ENCODE data around the gene C5orf15.

Gene C5orf15

DNA sequence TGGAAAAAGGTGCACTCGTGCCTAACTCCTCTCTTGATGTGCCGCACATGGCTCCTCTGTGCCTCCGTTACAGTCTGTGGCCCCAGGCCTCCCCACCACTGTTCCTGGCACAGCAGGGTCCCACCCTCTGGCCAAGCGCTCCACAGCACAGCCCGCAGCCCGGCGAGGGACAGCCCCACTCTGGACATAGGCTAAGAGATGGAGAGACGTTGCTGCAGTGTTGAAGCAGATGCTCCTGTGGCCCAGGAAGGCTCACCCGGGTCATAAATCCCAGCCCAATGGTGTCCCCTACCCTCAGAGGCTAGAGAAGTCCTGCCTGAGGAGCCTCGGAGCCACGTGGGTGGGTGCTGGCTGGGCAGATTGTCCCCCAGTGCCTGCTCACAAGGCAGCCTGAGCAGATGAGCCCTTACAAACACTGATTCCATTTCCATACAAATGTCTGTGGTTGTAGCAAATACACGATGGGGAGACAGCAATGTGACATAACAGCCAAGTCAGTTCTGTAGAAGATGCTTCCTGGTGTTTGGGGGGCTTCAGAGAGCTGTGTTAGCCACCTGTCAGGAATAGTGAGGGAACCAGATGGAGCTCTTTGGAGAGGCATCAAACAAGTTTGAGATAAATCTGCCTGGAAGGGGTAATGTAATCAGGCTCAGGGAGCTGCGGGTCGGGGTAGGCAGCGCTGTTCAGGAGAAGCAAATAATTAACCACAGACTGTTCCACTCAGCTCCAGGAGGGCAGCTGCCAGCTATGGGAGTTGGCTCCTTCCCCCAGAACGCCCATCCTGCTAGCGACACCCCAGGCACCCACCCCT, 41.7 kb downstream of the C5orf15 start:
- no peak for TF ChIP-seq CTCF (IDR thresholded peaks at IDR 0.05; ENCODE audit: low read depth, low read length)
- TF ChIP-seq EZH2phosphoT487 (IDR thresholded peaks at IDR 0.05; ENCODE audit: low read depth): no peak
- no peaks in the 10 kb centered on the region for H3K27me3 ChIP-seq (ENCODE audit: low read depth, low read length)

GRCh38 chr5:133925866-133926488, 42.4 kb downstream of the C5orf15 start:
- Histone ChIP-seq H3K27ac (ENCODE audit: low read length) (no peak overlapping the region), H4K20me1 (ENCODE audit: insufficient read depth, low read length) (no peaks in the 10 kb centered on the region), H3K79me2 (ENCODE audit: low read length) (no peaks in the 10 kb centered on the region), H3K4me3 (ENCODE audit: low read length) (no peak overlapping the region), H2AFZ (ENCODE audit: low read depth, low read length) (no peak overlapping the region), H3K4me1 (ENCODE audit: low read length) (peaks cover 35% of the 10 kb centered on the region), H3K4me2 (ENCODE audit: low read length) (no peak overlapping the region), H3K36me3 (replicated peaks; ENCODE audit: low read depth, low read length) (no peaks in the 10 kb centered on the region), H3K9me3 (ENCODE audit: insufficient read depth, low read length) (no peaks in the 10 kb centered on the region), H3K9ac (ENCODE audit: low read length) (no peak overlapping the region), H3K27me3 (ENCODE audit: low read depth, low read length) (no peaks in the 10 kb centered on the region)
- no peak for TF ChIP-seq EZH2phosphoT487 (IDR thresholded peaks at IDR 0.05; ENCODE audit: low read depth)
- TF ChIP-seq CTCF (IDR thresholded peaks at IDR 0.05; ENCODE audit: low read depth, low read length): no peak

More for the DNA sequence above, 41.7 kb downstream of the C5orf15 start:
- no peak overlapping the region for H3K9ac ChIP-seq (ENCODE audit: low read length)
- H3K27ac ChIP-seq (ENCODE audit: low read length): no peak overlapping the region
- H3K4me1 ChIP-seq (ENCODE audit: low read length): peaks cover 35% of the 10 kb centered on the region
- H3K79me2 ChIP-seq (ENCODE audit: low read length): no peaks in the 10 kb centered on the region
- no peak overlapping the region for H2AFZ ChIP-seq (ENCODE audit: low read depth, low read length)
- no peaks in the 10 kb centered on the region for H3K9me3 ChIP-seq (ENCODE audit: insufficient read depth, low read length)
- H3K4me2 ChIP-seq (ENCODE audit: low read length): no peak overlapping the region
- no peak overlapping the region for H3K4me3 ChIP-seq (ENCODE audit: low read length)
- no peaks in the 10 kb centered on the region for H3K36me3 ChIP-seq (replicated peaks; ENCODE audit: low read depth, low read length)
- H4K20me1 ChIP-seq (ENCODE audit: insufficient read depth, low read length): no peaks in the 10 kb centered on the region

GRCh38 chr5:133925269-133925668, 43.2 kb downstream of the C5orf15 start:
- no peak overlapping the region for H2AFZ ChIP-seq (ENCODE audit: low read depth, low read length)
- H3K4me1 ChIP-seq (ENCODE audit: low read length): peaks cover 31% of the 10 kb centered on the region
- H3K27ac ChIP-seq (ENCODE audit: low read length): no peak overlapping the region
- H3K36me3 ChIP-seq (replicated peaks; ENCODE audit: low read depth, low read length): no peaks in the 10 kb centered on the region
- H3K27me3 ChIP-seq (ENCODE audit: low read depth, low read length): no peaks in the 10 kb centered on the region
- no peak overlapping the region for H3K9ac ChIP-seq (ENCODE audit: low read length)
- no peak overlapping the region for H3K4me3 ChIP-seq (ENCODE audit: low read length)
- H3K79me2 ChIP-seq (ENCODE audit: low read length): no peaks in the 10 kb centered on the region
- TF ChIP-seq EZH2phosphoT487 (IDR thresholded peaks at IDR 0.05; ENCODE audit: low read depth) (no peak), CTCF (IDR thresholded peaks at IDR 0.05; ENCODE audit: low read depth, low read length) (no peak)
- no peak overlapping the region for H3K4me2 ChIP-seq (ENCODE audit: low read length)
- H3K9me3 ChIP-seq (ENCODE audit: insufficient read depth, low read length): no peaks in the 10 kb centered on the region
- no peaks in the 10 kb centered on the region for H4K20me1 ChIP-seq (ENCODE audit: insufficient read depth, low read length)

DNA sequence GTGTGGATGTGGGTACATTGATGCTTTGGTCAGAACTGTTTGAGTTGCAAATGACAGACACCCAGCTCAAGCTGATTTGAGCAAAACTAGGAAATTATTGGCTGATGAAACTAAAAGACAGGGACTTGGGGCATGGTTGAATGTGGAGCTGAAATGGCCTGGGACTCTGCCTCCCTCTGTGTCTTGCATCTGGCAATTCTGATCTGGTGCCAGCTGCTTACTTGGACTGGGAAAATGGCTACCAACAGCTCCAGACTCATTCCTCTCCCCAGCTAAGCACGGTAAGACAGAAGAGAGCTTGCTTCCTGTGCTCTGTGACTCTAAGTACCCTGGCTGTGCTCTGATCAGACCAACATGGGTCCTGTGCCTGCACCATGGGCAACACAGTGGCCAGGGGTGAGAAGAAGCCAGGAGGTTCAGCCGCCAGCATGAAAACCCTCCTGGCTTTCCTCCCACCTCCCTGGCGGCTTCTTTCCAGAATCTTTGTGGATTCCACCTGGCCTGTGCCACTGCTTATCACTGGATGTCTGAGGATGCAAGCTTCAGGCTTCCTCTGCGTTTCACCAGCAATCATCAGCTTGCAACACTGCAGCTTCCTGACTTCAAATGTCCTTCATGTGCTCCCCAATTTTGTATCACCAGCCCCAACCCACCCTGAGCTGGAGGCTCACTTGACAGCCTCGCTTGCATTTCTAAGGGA, 44.1 kb downstream of the C5orf15 start:
- Histone ChIP-seq H3K27ac (ENCODE audit: low read length) (no peak overlapping the region), H3K9ac (ENCODE audit: low read length) (no peak overlapping the region), H4K20me1 (ENCODE audit: insufficient read depth, low read length) (no peaks in the 10 kb centered on the region), H3K4me3 (ENCODE audit: low read length) (no peak overlapping the region), H3K27me3 (ENCODE audit: low read depth, low read length) (no peaks in the 10 kb centered on the region), H3K79me2 (ENCODE audit: low read length) (no peaks in the 10 kb centered on the region), H2AFZ (ENCODE audit: low read depth, low read length) (no peak overlapping the region), H3K4me1 (ENCODE audit: low read length) (peaks cover 22% of the 10 kb centered on the region), H3K9me3 (ENCODE audit: insufficient read depth, low read length) (no peaks in the 10 kb centered on the region), H3K4me2 (ENCODE audit: low read length) (no peak overlapping the region), H3K36me3 (replicated peaks; ENCODE audit: low read depth, low read length) (no peaks in the 10 kb centered on the region)
- TF ChIP-seq EZH2phosphoT487 (IDR thresholded peaks at IDR 0.05; ENCODE audit: low read depth) (no peak), CTCF (IDR thresholded peaks at IDR 0.05; ENCODE audit: low read depth, low read length) (no peak)
